Activated CD8-positive, alpha-beta memory T cell treated with anti-CD3 and anti-CD28 coated beads for 4 hours (primary cell): ENCODE results near the gene MLXIP.
"Not testable (repeated sequence)": the region's sequence is repeated elsewhere in the genome, so short reads cannot be mapped to it uniquely, and the experiment has no call there.

Experiments used
- DNase-seq, 2 donors: peaks; one replicate each; pipeline ENCODE4 v3.0.0-alpha.2; 2020; ENCODE audit warnings: low read depth in 2 of 2

Gene MLXIP

GRCh38 chr12:122148657-122149056 is 70.1 kb downstream of the MLXIP start:
- DNase-seq, result no peak

GRCh38 chr12:122150127-122150681 is 71.6 kb downstream of the MLXIP start:
- DNase-seq, result no peak

GRCh38 chr12:122152754-122153153 is 74.2 kb downstream of the MLXIP start:
- DNase-seq, result no peak

- DNase-seq, result no peak
Observed at GRCh38 chr12:122155705-122156104, 77.1 kb downstream of the MLXIP start.

DNA sequence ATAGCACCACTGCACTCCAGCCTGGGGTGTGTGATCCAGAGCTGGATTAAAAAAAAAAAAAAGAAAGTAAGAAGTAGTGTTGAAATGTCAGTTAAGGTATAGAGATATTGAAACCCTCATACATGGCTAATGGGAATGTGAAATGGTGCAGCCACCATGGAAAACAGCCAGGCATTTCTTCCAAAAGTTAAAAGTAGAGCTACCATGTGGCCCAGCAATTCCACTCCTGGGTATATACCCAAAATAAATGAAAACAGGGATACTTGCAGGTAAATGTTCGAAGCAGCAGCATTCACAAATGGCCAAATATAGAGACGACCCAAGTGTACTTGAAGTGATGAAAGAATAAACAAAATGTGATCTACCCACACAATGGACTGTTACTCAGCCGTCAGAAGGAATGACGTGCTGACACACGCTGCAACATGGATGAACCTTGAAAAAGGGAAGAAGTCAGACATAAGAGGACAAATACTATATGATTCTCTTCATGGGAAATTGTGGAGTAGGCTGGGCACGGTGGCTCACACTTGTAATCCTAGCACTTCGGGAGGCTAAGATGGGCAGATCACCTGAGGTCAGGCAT is 80.2 kb downstream of the MLXIP start:
- DNase-seq, result no peak

GRCh38 chr12:122159882-122160281 is 81.3 kb downstream of the MLXIP start:
- no peak for DNase-seq

DNA sequence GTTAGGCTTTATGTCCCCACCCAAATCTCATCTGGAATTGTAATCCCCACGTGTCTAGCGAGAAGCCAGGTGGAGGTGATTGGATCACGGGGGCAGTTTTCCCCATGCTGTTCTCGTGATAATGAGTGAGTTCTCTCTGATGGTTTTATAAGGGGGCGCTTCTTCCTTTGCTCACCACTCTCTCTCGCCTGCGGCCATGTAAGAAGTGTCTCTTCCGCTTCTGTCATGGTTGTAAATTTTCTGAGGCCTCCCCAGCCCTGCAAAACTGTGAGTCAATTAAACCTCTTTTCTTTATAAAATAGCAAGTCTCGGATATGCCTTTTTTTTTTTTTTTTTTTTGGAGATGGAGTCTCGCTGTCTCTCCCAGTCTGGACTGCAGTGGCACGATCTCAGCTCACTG is 82.2 kb downstream of the MLXIP start:
- DNase-seq, result no peak

DNA sequence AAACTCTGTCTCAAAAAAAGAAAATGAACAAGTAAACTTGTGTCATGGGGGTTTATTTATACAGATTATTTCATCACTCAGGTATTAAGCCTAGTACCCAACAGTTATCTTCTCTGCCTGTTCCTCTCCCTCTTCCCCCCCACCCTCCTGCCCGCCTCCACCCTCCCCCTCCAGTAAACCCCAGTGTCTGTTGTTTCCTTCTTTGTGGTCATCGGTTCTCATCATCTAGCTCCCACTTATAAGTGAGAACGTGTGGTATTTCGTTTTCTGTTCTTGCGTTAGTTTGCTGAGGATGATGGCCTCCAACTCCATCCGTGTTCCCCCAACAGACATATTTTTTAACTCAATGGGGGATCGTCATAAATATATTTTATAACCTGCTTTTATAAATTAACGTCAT is 83.1 kb downstream of the MLXIP start:
- no peak for DNase-seq

- no peak for DNase-seq
Observed at GRCh38 chr12:122162976-122163375, 84.4 kb downstream of the MLXIP start.

DNA sequence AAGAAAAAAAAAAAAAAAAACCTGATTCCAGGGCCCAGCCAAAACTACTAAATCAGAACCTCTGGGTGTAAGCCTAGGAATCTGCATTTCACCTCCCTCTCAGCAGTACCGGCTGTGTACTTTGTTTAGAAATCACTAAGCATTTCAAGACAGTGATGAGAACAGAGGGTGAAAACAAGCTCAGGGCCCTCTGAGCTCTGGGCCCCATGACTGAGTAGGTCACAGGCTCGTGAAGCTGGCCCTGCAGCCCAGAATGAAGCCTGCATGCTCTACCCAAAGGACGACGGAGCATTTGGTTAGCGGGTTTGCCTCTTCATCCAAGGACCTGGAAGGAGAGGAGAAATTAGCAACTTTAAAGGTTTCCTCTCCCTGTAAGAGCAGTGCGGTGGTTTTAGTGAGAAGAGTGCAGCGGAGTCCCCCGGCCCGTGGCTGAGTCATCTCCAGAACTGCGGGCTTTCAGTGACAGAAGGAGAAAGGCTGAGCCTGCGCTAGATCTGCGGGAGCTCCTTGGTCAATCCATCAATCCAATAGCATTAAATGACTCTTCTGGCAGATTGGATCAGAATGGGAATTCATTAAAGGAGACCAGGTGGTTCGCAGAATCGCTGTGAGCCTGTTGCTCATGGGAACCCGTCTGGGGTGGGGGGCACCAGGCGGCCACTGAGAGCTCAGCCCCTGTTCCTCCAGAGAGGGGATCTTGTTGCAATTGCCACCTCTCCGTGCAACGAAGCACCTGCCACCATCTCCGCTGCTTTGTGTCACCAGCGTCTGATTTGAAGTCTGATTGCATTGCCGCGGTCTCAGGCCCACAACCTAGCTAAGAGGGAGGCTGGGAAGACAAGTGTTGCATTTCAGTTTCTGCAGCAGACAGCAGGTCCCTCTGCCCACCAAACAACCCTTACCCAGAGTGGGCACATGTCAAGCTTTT is 88.1 kb downstream of the MLXIP start:
- no peak for DNase-seq

DNA sequence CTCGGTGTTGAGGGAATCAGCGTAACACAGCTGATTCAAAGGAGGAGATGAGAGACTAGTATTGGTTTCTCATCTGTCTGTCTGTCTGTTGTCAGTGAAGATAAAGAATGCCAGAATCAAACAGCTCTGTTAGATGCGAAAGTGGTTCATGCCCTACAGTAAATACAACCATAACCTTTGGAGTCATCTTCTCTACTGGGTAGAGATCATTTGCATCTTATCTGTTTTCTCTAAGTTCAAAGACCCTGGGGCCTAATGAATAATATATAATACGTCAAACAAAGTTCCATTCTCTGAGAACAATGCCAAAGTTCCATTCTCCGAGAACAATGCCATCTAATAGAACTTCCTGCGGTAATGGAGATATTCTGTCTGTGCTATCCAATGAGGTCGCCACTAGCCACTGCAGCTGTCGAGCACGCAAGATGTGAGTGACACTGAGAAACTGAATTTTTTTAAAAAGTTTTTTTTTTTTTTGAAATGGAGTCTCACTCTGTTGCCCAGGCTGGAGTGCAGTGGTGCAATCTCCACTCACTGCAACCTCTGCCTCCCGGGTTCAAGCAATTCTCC is 88.9 kb downstream of the MLXIP start:
- no peak for DNase-seq

DNA sequence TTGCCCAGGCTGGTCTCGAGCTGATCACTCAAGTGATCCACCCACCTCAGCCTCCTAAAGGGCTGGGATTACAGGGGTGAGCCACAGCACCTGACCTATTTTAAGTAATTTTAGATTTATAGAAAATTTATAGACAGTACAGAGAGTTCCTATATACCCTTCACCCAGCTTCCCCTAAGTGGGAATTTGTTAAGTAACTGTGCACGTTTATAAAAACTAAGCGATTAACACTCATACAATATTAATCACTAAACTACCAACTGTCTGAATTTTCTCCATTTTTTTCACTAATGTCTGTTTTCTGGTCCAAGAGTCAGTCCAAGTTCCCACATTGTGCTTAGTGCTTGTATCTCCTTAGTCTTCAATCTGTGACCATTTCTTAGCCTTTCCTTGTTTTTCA is 89.9 kb downstream of the MLXIP start:
- DNase-seq, result no peak

DNA sequence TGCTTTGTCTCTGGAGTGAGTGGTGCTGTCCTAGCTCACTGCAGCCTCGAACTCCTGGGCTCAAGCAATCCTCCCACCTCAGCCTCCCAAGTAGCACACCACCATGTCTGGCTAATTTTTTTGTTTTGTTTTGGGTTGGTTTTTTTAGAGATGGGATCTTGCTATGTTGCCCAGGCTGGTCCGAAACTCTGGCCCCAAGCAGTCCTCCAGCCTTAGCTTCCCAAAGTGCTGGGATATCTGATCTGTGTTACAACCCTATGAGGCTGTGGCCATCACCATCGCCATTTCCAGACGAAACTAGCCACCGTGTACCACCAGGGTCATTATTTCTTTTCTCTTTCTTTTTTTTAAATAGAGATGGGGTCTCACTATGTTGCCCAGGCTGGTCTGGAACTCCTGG is 92.8 kb downstream of the MLXIP start:
- DNase-seq, result no peak

GRCh38 chr12:122172262-122172939 is 93.8 kb downstream of the MLXIP start:
- no peak for DNase-seq

DNA sequence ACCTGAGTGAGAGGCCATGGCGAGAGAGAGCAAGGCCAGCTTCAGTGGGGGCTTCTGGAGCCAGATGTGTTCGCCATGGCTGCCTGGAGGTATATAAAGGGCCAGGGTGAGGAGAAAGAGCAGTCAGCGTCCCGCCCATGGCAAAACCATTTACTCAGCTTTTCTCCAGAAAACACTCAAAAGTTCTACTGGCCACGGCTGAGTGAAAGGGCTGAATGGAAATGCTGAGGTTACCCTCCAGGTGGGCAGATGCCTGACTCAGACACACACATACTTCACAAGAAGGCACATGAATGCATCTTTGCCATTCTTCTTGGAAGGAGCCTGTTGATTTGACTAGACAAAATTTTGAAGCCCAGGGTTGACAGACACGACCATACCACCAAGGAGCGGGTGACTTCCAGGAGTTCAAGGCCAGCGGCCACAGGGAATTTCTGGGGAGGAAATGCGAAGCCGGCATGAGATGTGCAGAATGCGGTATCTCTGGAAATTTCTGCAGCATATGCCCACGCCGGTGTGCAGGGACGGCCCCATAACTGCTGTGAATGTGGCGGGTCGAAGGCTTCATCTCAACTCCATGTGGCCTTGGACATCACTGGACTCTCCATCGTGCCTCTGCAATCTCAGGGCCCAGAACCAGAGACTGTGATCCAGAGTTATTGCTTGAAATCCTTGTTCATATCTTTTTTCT is 95.7 kb downstream of the MLXIP start, which contains the start of gene IL31:
IL31 (minus strand) TSS at position 67 of the 691 bp plus-strand sequence; CDS start at position 18, 49 bp downstream.
- DNase-seq, result no peak

GRCh38 chr12:122176473-122176872 is 97.9 kb downstream of the MLXIP start:
- not testable (repeated sequence) for DNase-seq

- DNase-seq, result no peak
Observed at GRCh38 chr12:122182887-122183587, 104.5 kb downstream of the MLXIP start, which contains the start of gene LRRC43. Gene LRRC43, plus strand, starts transcription at chr12:122183123. Its CDS starts 22 bp downstream, at chr12:122183145.

DNA sequence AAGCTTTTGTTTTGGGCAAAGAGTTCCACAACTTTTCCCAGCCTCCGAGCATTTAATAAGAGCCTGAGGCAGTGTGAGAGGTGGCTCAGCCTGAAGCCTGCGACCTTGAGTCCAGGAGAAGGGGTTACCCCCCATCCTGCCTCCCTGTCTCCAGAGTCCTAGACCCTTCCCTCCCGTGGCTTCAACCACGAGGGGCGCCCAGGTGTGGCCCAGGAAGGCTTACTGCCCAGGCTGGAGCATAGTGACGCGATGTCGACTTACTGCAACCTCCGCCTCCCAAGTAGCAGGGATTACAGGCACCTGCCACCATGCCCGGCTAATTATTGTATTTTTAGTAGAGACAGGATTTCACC is 105.0 kb downstream of the MLXIP start:
- no peak for DNase-seq

GRCh38 chr12:122184517-122184916 is 106.0 kb downstream of the MLXIP start:
- no peak for DNase-seq

GRCh38 chr12:122185079-122185478 is 106.5 kb downstream of the MLXIP start:
- no peak for DNase-seq
